Stimulated activated CD4-positive, alpha-beta T cell treated with anti-CD3 and anti-CD28 coated beads, Interleukin-4, amount 100 ng/mL, for 48 hours (primary cell): Measurements from ENCODE around the gene GATAD2A.

ENCODE experiments used
- DNase-seq, 2 donors: peaks; one replicate each; pipeline ENCODE4 v3.0.0-alpha.2; 2020; ENCODE audit warnings: low read depth in 2 of 2

Gene GATAD2A

DNA sequence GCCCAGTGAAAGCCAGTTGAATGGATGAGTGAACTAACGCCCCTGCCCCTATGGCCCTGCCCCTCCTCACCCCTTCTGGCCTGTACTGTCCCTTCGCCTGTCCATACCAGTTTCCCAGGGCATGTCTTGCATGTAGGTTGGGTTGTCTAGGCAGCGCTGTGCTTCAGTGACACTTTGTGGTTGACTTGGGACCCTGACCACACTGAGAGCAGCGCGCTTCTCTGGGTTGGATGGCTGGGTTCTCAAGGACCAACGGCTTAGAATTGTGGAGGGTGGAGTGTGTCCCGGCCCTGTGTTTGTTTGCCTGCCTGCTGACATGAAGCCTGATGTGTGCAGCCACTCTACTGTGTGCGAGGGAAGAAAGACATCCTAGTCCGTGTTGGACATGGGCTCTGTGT lies 15.8 kb downstream of the GATAD2A start:
- no peak for DNase-seq

DNA sequence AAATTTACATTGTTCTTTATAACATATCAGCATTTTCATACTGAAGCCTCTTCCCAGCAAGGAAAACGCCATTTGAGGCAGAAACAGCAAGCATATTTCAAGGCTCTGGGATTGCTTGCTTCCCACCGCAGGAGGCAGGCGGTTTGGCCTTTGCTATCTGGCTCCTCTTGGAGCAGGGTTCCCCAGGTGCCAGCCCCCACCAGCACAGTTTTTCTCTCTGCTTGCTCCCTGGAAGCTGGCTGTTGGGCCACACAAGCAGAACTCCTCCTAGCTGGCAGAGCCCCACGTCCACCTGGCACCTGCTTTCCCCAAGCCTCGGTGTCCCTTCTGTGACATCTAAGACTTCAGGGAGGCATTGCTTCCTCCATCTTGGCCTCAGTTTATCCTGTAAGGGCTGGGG lies 16.7 kb downstream of the GATAD2A start:
- DNase-seq: no peak

DNA sequence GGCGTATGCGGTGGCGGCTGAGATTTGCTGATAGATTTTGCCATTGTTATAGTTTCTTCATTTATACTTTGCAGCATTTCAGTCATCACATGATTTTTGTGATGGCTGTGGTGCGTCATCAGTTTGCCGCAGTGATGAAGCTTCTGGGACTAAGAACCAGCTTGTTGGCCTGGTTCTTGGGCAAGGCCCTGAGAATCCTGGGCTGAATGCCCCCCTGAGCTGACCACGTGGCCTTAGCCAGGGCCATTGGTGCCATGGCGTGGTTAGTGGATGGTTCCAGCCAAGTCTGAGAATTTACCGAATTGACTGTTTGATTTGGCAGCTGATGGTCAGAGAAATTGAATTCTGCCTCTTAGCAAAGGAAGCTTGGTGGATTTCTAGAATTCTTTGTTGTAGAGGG lies 17.8 kb downstream of the GATAD2A start:
- no peak for DNase-seq

DNA sequence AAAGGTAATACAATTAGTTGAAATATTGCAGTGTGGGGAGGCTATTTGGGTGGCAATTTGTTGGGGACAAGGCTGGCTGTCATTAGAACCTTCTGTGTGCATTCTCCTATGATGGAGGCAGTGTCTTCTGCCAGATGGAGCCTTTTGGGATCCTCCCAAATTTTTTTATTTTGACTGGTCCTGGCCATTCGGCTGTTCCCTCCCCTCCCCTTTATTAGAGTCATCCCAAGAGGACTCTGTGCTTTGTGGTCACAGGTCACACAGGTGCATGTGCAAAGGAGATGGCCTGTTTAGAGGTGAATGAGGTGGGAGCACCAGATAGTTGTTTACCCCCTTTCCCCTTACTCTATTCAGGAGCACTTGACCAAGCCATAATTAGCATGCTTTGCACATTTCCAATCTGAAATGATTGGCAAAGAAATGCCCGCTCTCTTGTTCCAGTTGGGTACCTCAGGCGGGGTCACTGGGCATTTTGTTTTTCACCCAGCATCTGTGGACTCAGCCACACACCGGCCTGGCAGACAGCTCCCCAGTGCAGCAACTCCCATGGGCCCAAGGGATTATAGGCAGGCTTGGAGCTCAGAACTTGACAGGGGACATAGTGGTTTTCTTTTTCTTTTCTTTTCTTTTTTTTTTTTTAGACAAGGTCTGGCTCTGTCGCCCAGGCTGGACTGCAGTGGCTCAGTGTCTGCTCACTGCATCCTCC lies 19.8 kb downstream of the GATAD2A start:
- no peak for DNase-seq

DNA sequence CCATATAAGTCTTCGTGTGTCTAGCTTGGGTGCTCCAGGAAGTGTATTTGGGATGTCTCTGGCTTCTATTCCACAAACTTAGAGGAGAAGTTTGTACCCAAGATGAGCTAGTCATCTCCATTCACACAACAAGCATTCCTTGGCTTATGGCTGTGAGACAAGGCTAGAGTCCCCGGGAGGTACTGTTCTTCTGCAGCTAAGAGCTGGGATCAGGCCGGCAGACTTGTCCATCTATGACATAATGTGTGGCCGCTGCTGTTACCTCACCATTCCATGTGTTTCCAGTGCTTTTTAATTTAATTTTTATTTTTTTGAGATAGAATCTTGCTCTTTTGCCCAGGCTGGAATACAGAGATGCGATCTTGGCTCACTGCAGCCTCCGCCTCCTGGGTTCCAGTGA lies 20.7 kb downstream of the GATAD2A start:
- no peak for DNase-seq

DNA sequence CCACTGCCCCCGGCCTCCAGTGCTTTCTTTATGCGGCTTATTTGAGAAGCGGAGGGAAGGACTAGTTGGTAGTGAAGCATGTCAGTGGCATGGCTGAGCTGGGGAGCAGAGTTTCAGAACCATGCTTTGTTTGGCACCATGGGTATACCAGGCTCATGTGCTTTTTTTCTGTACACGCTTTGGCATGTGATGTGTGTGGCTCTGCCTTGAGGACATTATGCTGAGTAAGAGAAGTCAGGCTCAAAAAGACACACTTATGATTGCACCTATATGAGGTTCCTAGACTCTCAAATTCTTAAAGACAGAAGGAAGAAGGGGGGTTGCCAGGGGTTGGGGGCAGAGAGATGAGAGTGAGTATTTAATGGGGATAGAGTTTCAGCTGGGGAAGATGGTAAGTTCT lies 21.3 kb downstream of the GATAD2A start:
- DNase-seq: no peak

DNA sequence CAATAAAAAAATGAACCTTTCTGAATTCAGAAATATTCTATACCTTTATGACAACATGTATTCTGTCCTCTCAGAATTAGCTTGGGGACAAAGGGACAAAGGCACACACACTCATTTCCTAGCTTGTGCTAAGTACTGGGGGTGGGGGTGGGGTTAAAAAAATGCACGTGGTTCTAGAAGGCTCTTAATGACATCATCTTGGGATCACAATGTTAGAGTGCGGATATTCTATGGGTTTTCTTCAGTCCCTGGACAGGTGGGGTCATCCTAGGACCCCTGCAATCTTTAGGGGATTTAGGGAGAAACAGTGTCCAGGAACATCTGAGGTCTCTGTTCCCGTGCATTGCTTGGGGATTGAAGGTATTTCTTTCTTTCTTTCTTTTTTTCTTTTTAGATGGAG lies 21.8 kb downstream of the GATAD2A start:
- DNase-seq: no peak

DNA sequence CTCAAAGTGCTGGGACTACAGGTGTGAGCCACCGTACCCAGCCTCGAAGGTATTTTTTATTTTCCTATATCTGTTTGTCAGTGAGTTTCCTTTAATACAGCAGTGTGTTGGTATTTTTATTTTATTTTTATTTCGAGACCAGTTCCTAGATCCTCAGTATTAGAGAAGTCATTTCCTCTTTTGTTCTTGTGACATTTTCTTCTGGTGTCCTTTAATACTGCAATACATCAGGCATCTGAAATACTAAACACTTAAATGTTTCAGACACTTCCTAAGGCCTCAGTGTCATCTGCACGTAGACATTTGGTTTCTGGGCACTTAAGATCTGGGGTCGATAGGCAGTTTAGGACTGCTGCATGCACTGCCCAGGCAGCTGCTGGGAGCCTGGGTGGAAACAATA lies 22.5 kb downstream of the GATAD2A start:
- no peak for DNase-seq

DNA sequence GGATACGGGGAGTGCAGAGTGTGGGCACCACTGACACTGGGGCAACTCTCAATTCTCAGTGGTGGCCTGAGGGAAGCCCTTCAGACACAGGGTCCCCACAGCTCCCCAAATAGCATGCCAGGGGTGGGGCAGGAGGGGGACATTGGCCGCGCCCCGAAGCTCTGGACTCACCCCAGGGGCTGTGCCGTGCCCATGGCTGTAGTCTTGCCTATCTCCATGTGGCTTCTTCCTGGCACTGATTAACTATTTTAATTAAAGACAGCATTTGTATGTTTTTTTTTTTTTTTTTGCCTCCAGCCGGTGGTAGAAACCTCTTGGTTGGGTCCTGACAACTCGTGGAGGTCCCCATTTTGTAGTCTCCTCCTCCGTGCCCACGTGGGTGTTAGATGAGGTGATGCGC lies 23.3 kb downstream of the GATAD2A start:
- DNase-seq: no peak

DNA sequence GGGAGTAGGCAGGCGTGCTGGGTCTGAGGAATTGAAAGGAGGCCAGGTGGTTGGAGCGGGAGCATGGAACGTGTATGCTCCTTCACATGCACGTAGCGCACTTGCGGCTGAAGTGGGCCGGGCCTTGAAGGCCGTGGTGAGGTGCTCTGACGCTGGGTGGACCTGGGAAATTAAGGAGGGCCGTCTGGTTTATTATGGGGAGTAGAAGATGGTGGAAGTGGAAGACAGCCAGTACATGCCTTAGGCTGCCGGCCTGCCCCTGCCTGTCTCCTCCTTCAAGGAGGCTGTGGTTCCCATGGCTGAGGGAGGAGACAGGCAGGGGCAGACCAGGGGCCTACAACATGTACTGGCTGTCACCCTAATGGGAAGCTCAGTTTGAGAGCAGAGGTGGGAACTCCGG lies 23.9 kb downstream of the GATAD2A start:
- DNase-seq: no peak

DNA sequence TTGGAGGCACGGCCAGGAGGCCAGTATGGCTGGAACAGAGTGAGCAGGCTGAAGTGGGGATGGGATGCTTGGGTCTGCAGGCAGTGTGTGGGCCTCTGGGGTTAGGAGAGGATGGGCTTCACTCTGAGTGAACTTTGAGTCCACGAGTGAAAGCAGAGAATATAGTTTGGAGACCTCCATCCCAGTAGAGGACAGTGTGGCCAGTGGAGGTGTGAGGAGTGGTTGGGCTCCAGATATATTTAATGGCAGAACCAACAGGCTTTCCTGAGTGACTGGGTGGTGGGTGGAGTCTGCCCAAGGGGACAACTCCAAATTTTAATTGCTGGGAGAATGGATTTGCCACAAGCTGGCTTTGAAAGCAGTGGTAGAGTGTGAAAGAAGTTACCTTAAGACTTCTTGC lies 27.3 kb downstream of the GATAD2A start:
- no peak for DNase-seq

DNA sequence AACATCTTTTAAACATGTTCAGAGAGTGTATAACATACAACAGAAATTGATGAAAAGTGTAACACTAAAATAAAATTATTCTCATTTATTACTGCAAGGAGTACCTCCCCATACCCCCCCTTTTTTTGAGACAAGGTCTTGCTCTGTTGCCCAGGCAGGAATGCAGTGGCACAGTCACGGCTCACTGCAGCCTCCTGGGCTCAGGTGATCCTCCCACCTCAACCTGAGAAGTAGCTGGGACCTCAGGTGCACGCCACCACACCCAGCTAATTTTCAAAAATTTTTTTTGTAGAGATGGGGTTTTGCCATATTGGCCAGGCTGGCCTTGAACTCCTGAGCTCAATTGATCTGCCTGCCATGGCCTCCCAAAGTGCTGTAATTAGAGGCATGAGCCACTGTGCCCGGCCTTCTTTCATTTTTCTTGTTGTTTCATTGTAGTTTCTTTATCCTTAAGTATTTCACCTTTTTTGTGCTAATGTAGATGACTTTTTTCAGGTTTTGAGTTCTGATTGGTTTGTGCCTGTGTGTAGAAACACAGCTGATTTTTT lies 28.3 kb downstream of the GATAD2A start:
- DNase-seq: no peak

DNA sequence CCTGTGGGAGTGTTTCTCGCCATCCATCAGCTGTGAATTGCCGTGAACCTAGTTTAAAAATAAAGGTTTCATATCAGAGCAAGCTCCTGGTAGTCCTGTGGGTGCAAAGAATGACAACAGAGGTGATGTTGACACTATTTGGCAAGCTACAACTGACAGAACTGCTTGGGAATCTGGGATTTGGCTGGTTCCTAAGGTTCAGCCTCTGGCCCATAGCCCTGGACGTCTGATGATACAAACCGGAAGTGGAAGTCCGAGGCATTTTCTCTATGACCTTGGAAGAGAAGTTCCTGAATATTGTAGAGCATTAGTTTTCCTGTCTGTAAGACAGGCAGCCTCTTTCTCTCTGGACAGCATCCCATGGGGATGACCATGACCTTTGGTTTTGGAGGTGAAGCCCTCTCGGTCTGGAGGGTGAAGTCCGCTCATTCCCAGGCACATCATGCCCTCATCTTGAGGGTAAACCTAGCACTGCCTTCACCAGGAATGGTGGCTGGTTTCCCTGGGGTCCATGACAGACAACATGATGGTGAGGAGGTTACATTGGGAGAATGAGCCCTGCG lies 29.1 kb downstream of the GATAD2A start:
- no peak for DNase-seq

DNA sequence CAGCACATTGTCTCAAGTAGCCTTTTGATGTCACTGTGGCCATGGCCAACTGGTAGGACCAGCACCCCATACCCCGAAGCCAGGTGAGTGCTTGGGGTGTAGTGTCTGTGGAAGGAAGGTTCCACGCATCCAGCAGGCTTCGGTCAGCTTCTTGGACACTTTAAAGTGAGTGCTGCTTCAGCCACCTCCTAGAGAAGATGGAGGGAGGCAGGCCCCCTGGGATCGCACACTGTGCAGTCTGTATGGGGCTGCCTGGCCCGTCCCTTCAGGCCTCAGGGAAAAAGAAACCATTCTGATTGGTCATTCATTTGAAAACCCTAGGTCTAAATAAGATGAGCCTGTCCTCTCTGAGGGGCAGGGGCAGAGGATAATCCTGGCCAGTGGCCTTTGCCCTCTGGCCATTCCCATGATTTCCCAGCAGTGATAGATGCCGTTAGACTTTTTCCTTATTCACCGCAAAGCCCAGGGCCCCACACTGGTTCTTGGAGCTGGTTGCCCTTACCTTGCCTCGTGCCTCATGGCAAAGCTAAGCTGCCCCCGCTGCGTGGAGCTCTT lies 30.7 kb downstream of the GATAD2A start:
- DNase-seq: no peak

DNA sequence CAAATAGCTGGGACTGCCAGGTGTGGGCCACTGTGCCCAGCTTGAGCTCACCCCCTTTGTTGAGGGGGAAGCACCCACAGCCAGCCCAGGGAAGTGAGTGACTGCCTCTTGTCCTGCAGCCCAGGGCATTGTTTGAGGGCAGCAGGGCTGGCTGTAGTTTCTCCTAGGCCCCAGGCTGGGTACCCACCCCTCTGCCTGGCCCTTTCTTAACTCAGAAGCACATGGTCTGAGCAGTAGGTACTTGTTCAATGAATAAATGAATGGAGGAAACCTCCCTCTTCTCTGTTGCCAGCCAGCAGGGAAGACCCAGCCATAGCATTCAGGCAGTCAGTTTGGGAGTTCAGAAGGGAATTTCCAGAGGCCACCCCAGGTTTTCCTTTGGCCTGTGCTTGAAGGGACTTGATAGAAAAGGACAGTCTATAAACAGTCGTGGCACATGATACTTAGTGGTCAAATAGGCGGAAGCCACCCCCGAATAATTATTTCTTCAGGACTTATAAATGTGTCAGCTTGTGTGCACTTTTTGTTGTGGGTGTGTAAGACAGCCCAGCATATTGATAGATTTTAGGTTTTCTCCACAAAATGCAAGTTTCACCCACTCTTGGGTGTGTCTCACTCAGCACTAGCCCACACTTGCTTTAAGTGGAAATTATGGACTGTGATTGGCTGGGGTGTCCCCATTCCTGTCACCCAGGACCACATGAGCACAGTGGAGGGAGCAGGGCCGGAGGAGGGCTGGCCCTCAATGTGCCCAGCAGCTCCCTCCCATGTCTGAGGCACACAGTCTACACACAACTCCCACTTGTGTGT lies 33.1 kb downstream of the GATAD2A start:
- no peak for DNase-seq

DNA sequence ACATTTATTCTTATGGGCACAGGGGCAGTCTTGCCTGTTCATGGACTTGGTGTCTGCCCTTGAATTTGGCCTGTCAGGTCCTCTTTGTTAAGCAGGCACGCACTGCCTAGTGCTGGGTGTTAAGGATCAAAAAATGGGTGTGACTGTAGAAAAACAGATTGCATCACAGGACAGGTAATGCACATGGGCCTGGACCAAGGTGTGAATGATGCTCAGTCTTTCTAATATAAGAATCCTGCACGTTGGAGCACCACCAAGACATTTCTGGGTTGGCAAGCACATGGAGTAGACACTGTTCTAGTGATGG lies 33.7 kb downstream of the GATAD2A start:
- no peak for DNase-seq

DNA sequence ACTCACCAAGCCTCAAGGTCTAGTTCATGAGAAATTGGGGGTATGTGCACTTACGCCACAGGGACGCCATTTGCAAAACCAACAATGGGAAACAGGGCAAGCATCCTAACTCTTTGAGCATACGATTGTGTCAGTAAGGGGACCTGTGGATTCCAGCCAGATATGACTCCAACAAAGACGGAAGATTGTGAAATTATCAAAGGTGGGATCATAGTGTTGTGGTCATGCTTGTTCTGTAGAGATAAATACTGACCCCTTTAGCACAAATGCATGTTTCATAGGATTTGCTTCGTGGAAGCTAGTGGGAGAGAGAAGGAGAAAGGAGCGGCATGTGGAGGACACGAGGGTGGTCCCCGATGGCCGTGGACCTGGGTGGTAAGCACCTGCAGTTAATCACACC lies 37.8 kb downstream of the GATAD2A start:
- DNase-seq: no peak

DNA sequence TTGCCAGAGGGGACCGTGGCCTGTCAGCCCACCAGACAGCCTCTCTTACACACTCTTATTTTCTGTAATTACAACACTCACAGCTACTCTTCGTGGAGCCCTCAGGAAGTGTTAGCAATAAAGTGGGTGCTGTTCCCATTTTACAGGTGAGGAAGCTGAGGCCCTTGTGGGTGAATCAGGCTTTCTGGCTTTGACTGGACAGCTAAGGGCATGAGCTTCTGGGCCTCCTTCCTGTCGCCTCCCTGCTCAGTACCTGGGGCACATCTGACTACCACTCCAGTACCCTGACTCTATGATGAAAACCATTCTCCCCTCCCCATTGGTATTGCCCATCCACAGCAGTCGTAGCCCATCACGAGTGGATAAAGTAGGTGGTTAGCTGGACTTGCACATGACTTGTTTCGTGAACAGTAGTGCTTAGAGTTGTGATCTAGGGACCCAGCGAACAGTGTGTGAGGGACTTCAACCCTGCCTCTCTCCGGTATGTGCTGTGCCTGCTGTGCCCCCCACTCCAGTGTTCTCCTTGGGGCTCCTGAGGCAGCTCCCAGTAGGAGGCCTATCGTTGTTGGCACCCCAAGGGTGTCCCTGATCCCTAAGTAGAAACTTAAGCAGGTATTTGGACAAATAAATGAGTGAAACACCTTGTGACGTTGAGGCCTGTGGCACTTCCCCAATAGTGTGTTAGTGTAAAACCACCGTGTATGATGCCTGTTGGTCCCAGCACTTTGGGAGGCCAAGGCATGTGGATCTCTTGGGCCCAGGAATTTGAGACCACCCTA lies 38.6 kb downstream of the GATAD2A start:
- DNase-seq: no peak

DNA sequence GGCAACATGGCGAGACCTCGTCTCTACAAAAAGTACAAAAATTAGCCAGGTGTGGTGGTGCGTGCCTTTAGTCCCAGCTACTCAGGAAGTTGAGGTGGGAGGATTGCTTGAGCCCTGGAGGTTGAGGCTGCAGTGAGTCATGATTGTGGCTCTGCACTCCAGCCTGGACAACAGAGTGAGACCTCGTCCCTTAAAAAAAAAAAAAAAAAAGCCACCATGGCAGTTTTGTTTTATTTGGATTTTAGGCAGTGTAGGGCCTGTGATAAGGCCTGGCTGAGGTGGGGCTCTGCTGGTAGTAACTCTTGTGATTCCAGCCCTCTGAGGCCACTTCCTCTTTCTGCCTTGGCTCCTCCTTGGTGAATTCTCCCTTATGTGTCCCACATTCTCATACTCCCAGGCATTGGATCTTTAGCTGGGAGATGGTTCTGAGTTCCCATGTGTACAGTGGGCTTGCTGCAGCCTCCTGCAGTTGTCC lies 39.2 kb downstream of the GATAD2A start:
- no peak for DNase-seq

DNA sequence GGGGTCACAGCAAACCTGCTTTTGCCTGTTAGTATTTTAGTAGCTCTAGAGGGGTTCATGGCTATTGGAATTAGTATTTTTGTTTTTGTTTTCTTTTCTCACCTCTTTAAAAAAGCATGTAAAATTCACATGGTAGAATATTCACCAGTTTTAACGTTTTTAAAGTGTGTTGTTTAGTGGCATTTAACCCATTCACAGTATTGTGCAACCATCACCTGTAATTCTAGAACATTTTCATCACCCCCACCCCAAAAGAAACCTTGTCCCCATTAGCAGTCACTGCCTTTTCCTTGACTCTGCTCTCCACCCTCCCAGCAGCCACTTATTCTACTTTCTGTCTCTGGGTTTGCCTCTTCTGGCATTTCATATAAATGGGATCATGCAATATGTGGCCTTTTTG lies 39.8 kb downstream of the GATAD2A start:
- DNase-seq: no peak

DNA sequence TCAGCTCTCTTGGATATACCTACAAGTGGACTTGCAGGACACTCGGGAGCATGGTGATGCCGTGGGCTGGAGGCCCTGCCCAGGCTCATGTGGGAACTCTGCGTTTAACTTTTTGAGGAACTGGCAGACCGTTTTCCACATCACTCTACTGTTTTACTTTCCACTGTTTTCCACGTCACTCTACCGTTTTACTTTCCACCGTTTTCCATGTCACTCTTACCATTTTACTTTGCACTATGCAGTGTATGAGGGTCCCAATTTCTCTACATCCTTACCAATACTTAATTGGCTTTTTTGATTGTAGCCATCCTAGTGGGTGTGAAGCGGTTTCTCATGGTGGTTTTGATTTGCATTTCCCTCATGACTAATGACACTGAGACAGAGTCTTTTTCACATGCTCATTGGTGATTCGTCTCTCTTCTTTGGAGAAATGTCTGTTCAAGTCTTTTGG lies 40.5 kb downstream of the GATAD2A start:
- DNase-seq: no peak
